ENCODE data around the gene DCAF4.

DNA sequence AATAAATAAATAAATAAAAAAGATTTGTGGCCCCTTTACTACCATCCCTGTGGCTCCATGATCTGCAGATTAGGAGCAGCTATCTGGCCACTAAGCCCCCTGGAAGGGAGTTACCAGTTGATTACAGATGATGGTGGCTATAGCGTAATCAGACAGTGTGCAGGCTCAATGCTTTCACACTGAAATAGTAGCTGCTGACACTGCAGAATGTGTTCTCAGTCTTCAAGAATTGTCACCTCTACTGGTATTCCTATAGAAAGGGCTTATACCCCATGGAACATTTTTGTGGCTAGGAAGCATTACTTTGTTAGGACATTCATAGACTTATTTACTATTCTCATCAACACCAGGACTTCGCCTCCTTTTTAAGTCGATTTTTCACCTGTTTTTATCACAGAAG, 30.9 kb downstream of the DCAF4 start:
- TF ChIP-seq, protein P1, sequence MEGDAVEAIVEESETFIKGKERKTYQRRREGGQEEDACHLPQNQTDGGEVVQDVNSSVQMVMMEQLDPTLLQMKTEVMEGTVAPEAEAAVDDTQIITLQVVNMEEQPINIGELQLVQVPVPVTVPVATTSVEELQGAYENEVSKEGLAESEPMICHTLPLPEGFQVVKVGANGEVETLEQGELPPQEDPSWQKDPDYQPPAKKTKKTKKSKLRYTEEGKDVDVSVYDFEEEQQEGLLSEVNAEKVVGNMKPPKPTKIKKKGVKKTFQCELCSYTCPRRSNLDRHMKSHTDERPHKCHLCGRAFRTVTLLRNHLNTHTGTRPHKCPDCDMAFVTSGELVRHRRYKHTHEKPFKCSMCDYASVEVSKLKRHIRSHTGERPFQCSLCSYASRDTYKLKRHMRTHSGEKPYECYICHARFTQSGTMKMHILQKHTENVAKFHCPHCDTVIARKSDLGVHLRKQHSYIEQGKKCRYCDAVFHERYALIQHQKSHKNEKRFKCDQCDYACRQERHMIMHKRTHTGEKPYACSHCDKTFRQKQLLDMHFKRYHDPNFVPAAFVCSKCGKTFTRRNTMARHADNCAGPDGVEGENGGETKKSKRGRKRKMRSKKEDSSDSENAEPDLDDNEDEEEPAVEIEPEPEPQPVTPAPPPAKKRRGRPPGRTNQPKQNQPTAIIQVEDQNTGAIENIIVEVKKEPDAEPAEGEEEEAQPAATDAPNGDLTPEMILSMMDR (conservative IDR thresholded peaks at IDR 0.05; ENCODE audit: low read length) = no peak
- no peak for TF ChIP-seq EZH2phosphoT487 (IDR thresholded peaks at IDR 0.05; ENCODE audit: borderline replicate concordance)
